HG03064 (cell line): ENCODE data around the gene RAPGEF4.

Experiments used
- ATAC-seq: cut with Tn5 transposase; IDR thresholded peaks from one replicate; pipeline ENCODE4 v1.9.1; 2021; ENCODE audit warnings: low read depth; ENCODE audit not compliant: unreplicated experiment

RAPGEF4 gene

DNA sequence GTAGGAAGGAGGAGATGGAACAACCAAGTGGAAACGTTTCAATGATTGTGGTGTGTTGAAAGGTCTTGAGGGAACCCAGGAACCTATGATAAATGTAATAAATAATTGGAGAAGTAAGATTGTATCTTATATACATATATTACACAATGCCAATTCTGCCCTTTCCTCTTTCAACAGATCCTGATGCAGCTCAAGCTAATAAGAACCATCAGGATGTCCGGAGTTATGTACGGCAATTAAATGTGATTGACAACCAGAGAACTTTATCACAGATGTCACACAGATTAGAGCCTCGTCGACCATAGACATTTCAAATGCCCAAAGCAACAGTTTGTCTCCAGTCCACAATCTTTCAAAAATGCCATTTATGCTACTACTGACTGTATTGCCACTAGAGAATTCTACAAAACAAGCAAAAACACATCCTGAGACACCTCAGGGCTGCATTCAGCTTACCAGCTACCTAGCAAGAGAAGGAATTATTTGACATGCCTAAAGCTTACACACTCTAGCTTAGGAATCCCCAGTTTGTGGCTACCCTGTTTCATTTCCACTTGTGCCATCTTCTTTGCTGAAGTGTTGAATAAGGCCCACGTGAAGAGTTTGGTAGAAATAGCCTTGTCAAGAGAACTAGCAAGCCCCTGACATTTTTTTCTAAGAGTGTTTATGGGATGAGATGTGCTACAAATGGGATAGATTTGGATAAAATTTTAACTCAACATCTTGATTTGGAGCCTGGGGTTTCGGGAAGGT is 316.0 kb downstream of the RAPGEF4 start:
- ATAC-seq: no peak

DNA sequence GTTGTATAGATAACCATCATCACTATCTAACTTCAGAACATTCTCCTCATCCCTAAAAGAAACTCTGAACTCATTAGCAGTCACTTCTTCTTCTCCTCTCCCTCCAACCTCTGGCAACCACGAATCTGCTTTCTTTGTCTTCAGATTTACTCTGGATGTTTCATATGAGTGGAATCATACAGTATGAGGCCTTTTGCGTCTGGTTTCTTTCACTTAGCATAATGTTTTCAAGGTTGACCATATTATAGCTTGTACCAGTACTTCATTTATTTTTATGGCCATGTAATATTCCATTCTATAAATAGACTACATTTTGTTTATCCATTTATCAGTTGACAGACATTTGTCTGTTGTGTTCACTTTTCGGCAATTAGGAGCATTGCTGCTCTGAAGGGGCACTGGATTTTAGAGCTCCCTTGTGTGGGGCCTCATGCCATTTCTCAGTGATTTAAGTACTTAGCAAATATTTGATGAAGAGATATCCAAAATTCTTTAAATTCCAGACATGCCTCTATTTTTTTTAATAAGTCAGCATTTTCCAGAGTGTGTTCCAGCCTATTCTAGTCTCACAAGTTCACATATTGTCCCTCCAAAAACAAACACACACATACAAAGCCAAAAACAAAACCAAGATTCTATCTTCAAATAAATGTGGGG is 317.5 kb downstream of the RAPGEF4 start:
- ATAC-seq: no peak

- ATAC-seq: no peak
Measured at GRCh38 chr2:173054466-173054865, 318.8 kb downstream of the RAPGEF4 start.

DNA sequence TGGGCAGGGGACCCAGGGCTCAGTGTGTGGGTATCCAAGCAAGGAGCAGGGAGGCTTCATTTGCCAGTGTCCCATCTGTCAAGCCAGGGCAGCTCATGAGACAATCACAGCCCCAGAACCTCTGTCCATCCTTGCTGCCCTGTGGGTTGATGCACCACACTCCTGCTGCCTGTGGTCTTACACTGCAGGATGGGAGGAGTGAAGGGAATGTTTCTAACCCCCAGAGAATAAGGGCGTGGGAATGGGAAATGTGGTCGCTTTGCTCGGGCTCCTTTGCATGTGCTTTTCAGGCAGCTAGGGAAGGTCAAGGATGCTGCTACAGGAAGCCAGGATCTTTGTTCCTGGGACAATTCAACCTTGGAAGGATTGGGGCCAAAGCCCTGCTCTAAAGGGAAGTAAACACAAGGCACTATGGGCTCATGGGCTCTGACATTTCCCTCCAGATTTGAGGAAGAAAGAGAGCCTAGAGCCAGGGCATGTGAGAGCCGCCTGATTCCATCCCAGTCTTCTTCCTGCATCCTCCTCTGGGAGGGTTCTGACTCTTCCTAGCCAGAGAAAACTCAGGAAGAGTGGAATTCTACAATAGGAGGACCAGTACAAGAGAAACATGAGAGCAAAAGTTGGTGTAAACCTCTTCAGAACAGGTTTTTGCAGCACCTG is 321.2 kb downstream of the RAPGEF4 start:
- ATAC-seq: no peak

DNA sequence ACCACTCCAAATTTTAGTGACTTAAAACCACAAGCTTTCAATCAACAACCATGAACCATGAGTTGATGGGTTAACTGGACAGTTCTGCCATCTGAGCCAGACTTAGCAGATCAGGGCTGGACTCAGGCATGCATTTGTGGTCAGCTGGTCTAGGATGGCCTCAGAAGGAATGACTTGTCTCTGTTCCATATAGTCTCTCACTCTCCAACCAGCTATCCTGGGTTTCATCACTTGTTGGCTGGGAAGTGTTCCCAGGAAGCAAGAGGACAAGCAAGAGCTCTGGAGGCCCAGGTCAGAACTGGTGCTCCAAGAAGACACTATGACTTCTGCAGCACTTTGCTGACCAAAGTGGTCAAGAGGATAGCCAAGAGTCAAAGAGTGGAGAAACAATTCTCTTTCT is 322.5 kb downstream of the RAPGEF4 start:
- no peak for ATAC-seq

GRCh38 chr2:173058673-173059072 is 323.0 kb downstream of the RAPGEF4 start:
- ATAC-seq: no peak

- no peak for ATAC-seq
Measured at GRCh38 chr2:173059292-173059691, 323.6 kb downstream of the RAPGEF4 start.

- no peak for ATAC-seq
Measured at GRCh38 chr2:173059971-173060461, 324.4 kb downstream of the RAPGEF4 start.

GRCh38 chr2:173062801-173063200 is 327.2 kb downstream of the RAPGEF4 start:
- ATAC-seq: no peak

GRCh38 chr2:173064151-173064805 is 328.6 kb downstream of the RAPGEF4 start:
- no peak for ATAC-seq

DNA sequence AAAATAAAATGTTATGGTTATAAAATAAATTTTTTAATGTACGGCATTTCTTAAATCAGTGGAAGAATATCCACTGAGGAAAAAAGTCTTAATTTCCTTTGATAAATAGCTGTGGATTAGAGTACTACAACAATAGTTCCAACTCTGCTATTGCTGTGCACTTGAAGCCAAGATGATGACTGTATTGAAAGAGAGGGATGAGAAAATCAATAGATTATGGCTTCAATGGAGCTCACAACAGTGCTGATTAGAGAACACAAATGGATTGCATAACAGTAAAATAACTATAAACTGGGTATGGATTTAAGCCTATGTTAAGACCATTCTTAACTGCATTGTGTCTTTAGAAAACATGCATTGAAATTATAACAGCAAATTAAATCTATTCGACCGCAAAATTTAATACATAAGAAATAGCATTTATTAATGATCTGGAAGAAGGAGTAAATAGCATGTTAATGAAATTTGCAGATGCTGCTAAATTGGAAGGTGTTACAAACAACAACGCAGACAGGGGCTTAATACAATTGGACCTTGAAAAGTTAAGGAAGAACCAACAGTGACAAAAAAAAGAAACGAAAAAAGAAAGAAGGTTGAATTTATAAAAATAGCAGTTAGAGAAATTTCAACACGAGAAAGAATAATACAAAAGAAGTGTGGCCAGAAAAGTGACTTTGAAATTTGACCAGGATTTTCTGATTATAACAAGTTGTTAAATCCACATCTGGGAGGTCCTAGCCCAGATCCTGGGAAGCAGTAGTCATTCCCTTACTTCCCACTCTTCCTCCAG is 331.4 kb downstream of the RAPGEF4 start:
- no peak for ATAC-seq

GRCh38 chr2:173075056-173075780 is 339.6 kb downstream of the RAPGEF4 start:
- ATAC-seq: no peak

GRCh38 chr2:173075781-173076580 is 340.3 kb downstream of the RAPGEF4 start, which contains the start of gene MAP3K20:
Gene MAP3K20 (plus strand): TSS chr2:173075846. CDS start chr2:173091032, 15,186 bp downstream.
- ATAC-seq: peak; percentile 68

- peak; percentile 23 for ATAC-seq
Measured at GRCh38 chr2:173076581-173077345, 341.1 kb downstream of the RAPGEF4 start.

DNA sequence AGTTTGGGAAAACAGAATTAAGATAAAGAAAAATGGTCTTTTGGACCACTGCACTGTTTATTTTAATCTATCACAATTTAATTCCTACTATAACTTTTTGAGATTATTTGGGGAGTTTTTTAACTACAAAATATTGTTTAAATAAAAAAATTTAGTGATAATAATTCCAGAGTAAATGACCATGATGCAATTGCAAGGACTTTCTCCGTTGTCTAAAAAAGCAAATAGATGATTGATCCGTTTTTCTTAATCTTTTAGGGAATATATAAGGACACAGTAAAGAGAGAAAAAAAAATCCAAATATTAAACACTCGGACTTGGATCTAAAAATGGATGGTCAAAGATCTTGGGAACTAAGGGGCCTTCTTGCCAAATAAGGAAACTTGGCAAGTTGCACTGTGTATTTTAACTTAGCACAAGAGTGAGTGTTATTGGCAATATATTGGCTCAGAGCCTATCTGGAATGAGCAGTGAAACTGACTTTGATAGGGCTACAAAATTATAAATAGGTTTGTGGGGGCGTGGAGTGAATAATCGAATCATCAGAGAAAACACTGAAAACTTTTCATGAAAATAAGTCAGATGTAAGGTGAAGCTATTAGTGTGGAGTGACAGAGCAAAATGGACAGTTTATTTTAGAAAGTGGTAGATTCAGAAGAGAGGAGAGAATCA is 342.0 kb downstream of the RAPGEF4 start:
- no peak for ATAC-seq

- ATAC-seq: no peak
Measured at GRCh38 chr2:173079141-173079540, 343.5 kb downstream of the RAPGEF4 start.
